ENCODE measurements around the gene HMG20A.

- TF ChIP-seq CTCF (IDR thresholded peaks at IDR 0.05) (no peak), EP300 (IDR thresholded peaks at IDR 0.05) (no peak), POLR2A (IDR thresholded peaks at IDR 0.05) (no peak)
These were observed 61.9 kb downstream of the HMG20A start for GRCh38 chr15:77482570-77482969.
